ENCODE data around the gene NAV3. TPM values are rescaled to one million over a fixed set of nuclear protein-coding genes. Genes with fewer than 3 reads are reported as not detected.

NAV3 gene
- total RNA-seq, 1 donor from 2014 or later: 11.4 TPM

DNA sequence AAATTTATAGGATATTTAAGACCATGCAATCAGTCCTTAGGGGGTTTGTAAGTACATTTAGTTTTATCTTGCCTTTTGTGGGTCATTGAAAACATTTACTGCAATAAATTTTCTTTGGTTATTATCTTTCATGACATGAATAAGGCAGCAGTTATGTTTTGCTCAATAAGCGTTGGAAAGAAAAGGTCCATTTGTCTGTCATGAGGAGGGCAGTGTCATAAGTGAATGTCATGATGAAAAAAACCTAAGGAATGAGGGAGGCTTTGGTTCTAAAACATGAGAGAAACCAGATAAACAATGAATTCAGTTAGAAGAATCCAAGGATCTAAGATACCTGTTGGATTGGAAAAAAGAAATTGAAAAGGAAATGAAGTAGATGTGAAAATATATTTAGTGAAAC is 209.4 kb downstream of the NAV3 start:
- H2AFZ ChIP-seq (replicated peaks): no peak overlapping the region
- no peak overlapping the region for H3K27ac ChIP-seq
- Mint-ChIP-seq H3K27me3 (ENCODE audit: insufficient read depth, low read depth) (no peaks in the 10 kb centered on the region), H3K9me3 (peaks cover 10% of the 10 kb centered on the region), H3K36me3 (no peaks in the 10 kb centered on the region), H3K4me1 (peaks cover 14% of the 10 kb centered on the region), H3K4me3 (no peak overlapping the region), H3K27ac (no peak overlapping the region)
- no peaks in the 10 kb centered on the region for H3K27me3 ChIP-seq
- no peaks in the 10 kb centered on the region for H3K9me3 ChIP-seq (ENCODE audit: low read depth)
- no peak for DNase-seq (ENCODE audit: low spot score)
- H3K4me2 ChIP-seq: no peak overlapping the region
- H3K79me2 ChIP-seq (ENCODE audit: low read depth): no peaks in the 10 kb centered on the region
- no peaks in the 10 kb centered on the region for H3K36me3 ChIP-seq
- TF ChIP-seq, protein P1, sequence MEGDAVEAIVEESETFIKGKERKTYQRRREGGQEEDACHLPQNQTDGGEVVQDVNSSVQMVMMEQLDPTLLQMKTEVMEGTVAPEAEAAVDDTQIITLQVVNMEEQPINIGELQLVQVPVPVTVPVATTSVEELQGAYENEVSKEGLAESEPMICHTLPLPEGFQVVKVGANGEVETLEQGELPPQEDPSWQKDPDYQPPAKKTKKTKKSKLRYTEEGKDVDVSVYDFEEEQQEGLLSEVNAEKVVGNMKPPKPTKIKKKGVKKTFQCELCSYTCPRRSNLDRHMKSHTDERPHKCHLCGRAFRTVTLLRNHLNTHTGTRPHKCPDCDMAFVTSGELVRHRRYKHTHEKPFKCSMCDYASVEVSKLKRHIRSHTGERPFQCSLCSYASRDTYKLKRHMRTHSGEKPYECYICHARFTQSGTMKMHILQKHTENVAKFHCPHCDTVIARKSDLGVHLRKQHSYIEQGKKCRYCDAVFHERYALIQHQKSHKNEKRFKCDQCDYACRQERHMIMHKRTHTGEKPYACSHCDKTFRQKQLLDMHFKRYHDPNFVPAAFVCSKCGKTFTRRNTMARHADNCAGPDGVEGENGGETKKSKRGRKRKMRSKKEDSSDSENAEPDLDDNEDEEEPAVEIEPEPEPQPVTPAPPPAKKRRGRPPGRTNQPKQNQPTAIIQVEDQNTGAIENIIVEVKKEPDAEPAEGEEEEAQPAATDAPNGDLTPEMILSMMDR (IDR thresholded peaks at IDR 0.05): no peak
- no peak for TF ChIP-seq EZH2 (IDR thresholded peaks at IDR 0.05)
- TF ChIP-seq EZH2phosphoT487 (IDR thresholded peaks at IDR 0.05): no peak
- H3K4me3 ChIP-seq: no peak overlapping the region
- no peaks in the 10 kb centered on the region for H4K20me1 ChIP-seq (ENCODE audit: low read depth)
- no peak overlapping the region for H3K9ac ChIP-seq
- peaks cover 11% of the 10 kb centered on the region for H3K4me1 ChIP-seq
- no peaks in the 10 kb centered on the region for H3F3A ChIP-seq (ENCODE audit: low read depth)

DNA sequence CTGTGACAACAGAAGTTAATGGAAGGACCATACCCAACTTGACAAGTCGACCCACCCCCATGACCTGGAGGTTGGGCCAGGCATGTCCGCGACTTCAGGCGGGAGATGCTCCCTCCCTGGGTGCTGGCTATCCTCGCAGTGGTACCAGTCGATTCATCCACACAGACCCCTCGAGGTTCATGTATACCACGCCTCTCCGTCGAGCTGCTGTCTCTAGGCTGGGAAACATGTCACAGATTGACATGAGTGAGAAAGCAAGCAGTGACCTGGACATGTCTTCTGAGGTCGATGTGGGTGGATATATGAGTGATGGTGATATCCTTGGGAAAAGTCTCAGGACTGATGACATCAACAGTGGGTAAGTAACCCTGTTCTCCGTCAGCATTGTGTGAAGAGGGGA is 220.1 kb downstream of the NAV3 start:
- H3K27me3 ChIP-seq: no peaks in the 10 kb centered on the region
- no peaks in the 10 kb centered on the region for H4K20me1 ChIP-seq (ENCODE audit: low read depth)
- no peak overlapping the region for H3K4me2 ChIP-seq
- no peaks in the 10 kb centered on the region for H3K36me3 ChIP-seq
- Mint-ChIP-seq H3K4me3 (no peak overlapping the region), H3K27ac (no peak overlapping the region), H3K4me1 (no peaks in the 10 kb centered on the region), H3K9me3 (peaks cover 12% of the 10 kb centered on the region), H3K36me3 (peaks cover 2% of the 10 kb centered on the region), H3K27me3 (ENCODE audit: insufficient read depth, low read depth) (peaks cover 3% of the 10 kb centered on the region)
- no peak for DNase-seq (ENCODE audit: low spot score)
- H3K4me1 ChIP-seq: no peaks in the 10 kb centered on the region
- no peaks in the 10 kb centered on the region for H3K79me2 ChIP-seq (ENCODE audit: low read depth)
- TF ChIP-seq EZH2phosphoT487 (IDR thresholded peaks at IDR 0.05): no peak
- no peak overlapping the region for H2AFZ ChIP-seq (replicated peaks)
- no peak overlapping the region for H3K27ac ChIP-seq
- H3K9me3 ChIP-seq (ENCODE audit: low read depth): no peaks in the 10 kb centered on the region
- no peak overlapping the region for H3K4me3 ChIP-seq
- no peak overlapping the region for H3K9ac ChIP-seq
- H3F3A ChIP-seq (ENCODE audit: low read depth): no peaks in the 10 kb centered on the region

DNA sequence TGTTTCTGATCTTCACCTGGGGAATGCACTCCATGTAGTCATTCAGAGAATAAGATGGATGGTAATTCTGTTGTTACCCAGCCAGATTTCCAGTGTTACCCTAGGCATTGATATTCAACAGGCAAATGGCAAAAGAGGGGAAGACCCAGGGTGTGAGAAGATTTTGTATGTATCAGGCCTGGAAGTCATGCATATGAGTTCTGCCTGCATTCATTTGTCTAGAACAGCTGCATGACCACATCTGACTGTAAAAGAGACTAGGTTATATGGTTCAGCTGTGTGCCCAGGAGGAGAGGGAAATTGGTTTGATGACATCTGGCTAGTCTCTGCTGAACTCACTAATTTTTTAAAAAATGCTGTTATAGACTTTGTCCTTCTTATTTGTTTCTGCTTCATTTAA is 224.9 kb downstream of the NAV3 start:
- Histone ChIP-seq H3F3A (ENCODE audit: low read depth) (no peaks in the 10 kb centered on the region), H3K27me3 (no peaks in the 10 kb centered on the region), H3K27ac (no peak overlapping the region), H3K4me3 (no peak overlapping the region), H3K4me2 (no peak overlapping the region), H2AFZ (replicated peaks) (no peak overlapping the region), H3K9me3 (ENCODE audit: low read depth) (no peaks in the 10 kb centered on the region), H4K20me1 (ENCODE audit: low read depth) (no peaks in the 10 kb centered on the region), H3K9ac (no peak overlapping the region), H3K4me1 (no peaks in the 10 kb centered on the region), H3K79me2 (ENCODE audit: low read depth) (no peaks in the 10 kb centered on the region), H3K36me3 (no peaks in the 10 kb centered on the region)
- Mint-ChIP-seq H3K9me3 (no peaks in the 10 kb centered on the region), H3K4me3 (no peak overlapping the region), H3K36me3 (no peaks in the 10 kb centered on the region), H3K27me3 (ENCODE audit: insufficient read depth, low read depth) (no peaks in the 10 kb centered on the region), H3K27ac (no peak overlapping the region), H3K4me1 (no peaks in the 10 kb centered on the region)
- TF ChIP-seq EZH2 (IDR thresholded peaks at IDR 0.05): no peak
- TF ChIP-seq, protein P1 (IDR thresholded peaks at IDR 0.05): no peak
- no peak for TF ChIP-seq EZH2phosphoT487 (IDR thresholded peaks at IDR 0.05)
- no peak for DNase-seq (ENCODE audit: low spot score)

DNA sequence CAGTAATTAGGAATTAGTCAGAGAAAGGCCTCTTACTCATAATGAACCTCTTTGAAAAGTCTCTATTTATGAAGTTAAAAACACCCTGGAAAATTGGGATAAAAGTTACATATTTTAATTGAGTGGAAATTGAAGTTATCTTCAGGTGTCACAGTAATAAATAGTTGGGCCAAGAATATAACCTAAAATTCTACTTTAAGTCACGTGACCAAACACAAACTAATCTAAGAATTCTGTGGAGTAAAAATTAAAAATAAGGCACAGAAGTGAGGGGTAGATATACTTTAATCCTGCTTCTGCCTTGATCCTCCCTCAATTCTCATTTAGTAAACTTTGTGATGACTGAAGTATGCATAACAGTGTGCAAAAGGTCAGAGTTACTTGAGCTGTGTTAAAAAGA is 226.4 kb downstream of the NAV3 start:
- DNase-seq (ENCODE audit: low spot score): no peak
- Histone ChIP-seq H3K79me2 (ENCODE audit: low read depth) (no peaks in the 10 kb centered on the region), H3K4me2 (no peak overlapping the region), H3F3A (ENCODE audit: low read depth) (no peaks in the 10 kb centered on the region), H3K27ac (no peak overlapping the region), H3K27me3 (no peaks in the 10 kb centered on the region), H3K36me3 (no peaks in the 10 kb centered on the region), H4K20me1 (ENCODE audit: low read depth) (no peaks in the 10 kb centered on the region), H3K9ac (no peak overlapping the region), H3K4me3 (no peak overlapping the region), H2AFZ (replicated peaks) (no peak overlapping the region), H3K4me1 (no peaks in the 10 kb centered on the region), H3K9me3 (ENCODE audit: low read depth) (no peaks in the 10 kb centered on the region)
- H3K4me1 Mint-ChIP-seq: no peaks in the 10 kb centered on the region
- no peak overlapping the region for H3K4me3 Mint-ChIP-seq
- H3K36me3 Mint-ChIP-seq: no peaks in the 10 kb centered on the region
- no peaks in the 10 kb centered on the region for H3K9me3 Mint-ChIP-seq
- TF ChIP-seq EZH2 (IDR thresholded peaks at IDR 0.05) (no peak), EZH2phosphoT487 (IDR thresholded peaks at IDR 0.05) (no peak)
- TF ChIP-seq, protein P1 (IDR thresholded peaks at IDR 0.05): no peak
- no peaks in the 10 kb centered on the region for H3K27me3 Mint-ChIP-seq (ENCODE audit: insufficient read depth, low read depth)
- H3K27ac Mint-ChIP-seq: no peak overlapping the region

Measured in neural progenitor cell (in vitro differentiated cells).